ENCODE results near the gene TRPM3.

DNA sequence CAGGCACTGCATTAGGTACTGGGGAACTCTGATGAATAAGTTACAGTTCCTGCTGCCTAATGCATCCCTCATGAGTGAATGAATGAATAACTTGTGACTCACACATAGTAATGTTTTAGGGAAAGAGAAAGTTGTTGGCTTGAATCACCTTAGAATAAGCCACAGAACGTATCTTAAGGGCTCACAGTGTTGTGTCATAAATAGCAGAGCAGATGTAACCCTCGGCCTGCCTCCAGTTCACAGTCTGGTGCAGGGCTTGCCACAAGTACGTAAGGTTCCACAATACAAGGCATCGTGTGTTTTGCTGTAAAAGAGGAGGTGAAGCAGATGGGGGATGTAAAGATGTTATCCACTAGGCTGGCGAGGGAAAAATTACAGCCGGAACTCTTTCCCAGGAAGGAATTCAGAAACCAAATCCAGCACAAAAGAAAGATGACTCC, 218.7 kb downstream of the TRPM3 start:
- TF ChIP-seq, protein P1, sequence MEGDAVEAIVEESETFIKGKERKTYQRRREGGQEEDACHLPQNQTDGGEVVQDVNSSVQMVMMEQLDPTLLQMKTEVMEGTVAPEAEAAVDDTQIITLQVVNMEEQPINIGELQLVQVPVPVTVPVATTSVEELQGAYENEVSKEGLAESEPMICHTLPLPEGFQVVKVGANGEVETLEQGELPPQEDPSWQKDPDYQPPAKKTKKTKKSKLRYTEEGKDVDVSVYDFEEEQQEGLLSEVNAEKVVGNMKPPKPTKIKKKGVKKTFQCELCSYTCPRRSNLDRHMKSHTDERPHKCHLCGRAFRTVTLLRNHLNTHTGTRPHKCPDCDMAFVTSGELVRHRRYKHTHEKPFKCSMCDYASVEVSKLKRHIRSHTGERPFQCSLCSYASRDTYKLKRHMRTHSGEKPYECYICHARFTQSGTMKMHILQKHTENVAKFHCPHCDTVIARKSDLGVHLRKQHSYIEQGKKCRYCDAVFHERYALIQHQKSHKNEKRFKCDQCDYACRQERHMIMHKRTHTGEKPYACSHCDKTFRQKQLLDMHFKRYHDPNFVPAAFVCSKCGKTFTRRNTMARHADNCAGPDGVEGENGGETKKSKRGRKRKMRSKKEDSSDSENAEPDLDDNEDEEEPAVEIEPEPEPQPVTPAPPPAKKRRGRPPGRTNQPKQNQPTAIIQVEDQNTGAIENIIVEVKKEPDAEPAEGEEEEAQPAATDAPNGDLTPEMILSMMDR (IDR thresholded peaks at IDR 0.05 in 4 of 5, conservative IDR thresholded peaks at IDR 0.05 in 1 of 5), result no peak
- no peak for TF ChIP-seq POLR2A (IDR thresholded peaks at IDR 0.05)

Data from gastrocnemius medialis (tissue), 4 donors.